PC-3 (cell line): ENCODE results near the gene LTA. TPM values are rescaled to one million over a fixed set of nuclear protein-coding genes. Genes with fewer than 3 reads are reported as not detected.
A peak's percentile ranks its signal among the peaks of the same experiment; 100 is the strongest.

ENCODE experiments used
- ATAC-seq: fragments of 200-7000 bp; cut with Tn5 transposase; 2 replicates; pipeline ENCODE4 v1.9.1; 2020; ENCODE audit warnings: mild to moderate bottlenecking, moderate library complexity
- BruUV-seq: library from RNA; stranded (reverse); fragments of 400-500 nt; replicated peaks from 2 replicates; lab custom pipeline; 2021; lab: Mats Ljungman, UMichigan
- CTCF ChIA-PET: fragments of 300-600 bp; sonication (Branson Sonifier 250); formaldehyde crosslinking; loops from one replicate; lab custom pipeline; 2022; ENCODE audit warnings: antibody characterized with exemption; lab: Charles Lee
- POLR2A ChIA-PET: fragments of 300-600 bp; sonication (Branson Sonifier 250); formaldehyde crosslinking; loops from one replicate; lab custom pipeline; 2022; ENCODE audit warnings: antibody characterized with exemption; ENCODE audit not compliant: unreplicated experiment; lab: Charles Lee
- DNase-seq: peaks from one replicate; pipeline ENCODE4 v3.0.0-alpha.2; 2015
- H2AFZ ChIP-seq: fragments of 300-600 bp; sonication (generic); 2 replicates; pipeline ENCODE4 v1.6.0; 2016; ENCODE audit warnings: antibody characterized with exemption, low read length
- H3F3A ChIP-seq: fragments of 300-600 bp; sonication (generic); one replicate; pipeline ENCODE4 v1.6.0; 2017; ENCODE audit warnings: antibody characterized with exemption, low read length, control low read depth, mild to moderate bottlenecking; ENCODE audit not compliant: unreplicated experiment
- H3K27ac ChIP-seq: fragments of 300-600 bp; sonication (generic); 2 replicates; pipeline ENCODE4 v1.5.1; 2016; ENCODE audit warnings: mild to moderate bottlenecking, low read length
- H3K27me3 ChIP-seq: fragments of 300-600 bp; sonication (generic); 2 replicates; pipeline ENCODE4 v1.6.1; 2016; ENCODE audit warnings: low read length, mixed read lengths
- H3K36me3 ChIP-seq: fragments of 300-600 bp; sonication (generic); 2 replicates; pipeline ENCODE4 v1.6.1; 2016; ENCODE audit warnings: low read depth, mixed run types, low read length, mixed read lengths
- H3K4me1 ChIP-seq: fragments of 300-600 bp; sonication (generic); 2 replicates; pipeline ENCODE4 v1.5.1; 2016; ENCODE audit warnings: low read length; ENCODE audit not compliant: insufficient read depth
- H3K4me2 ChIP-seq: fragments of 300-600 bp; sonication (generic); 2 replicates; pipeline ENCODE4 v1.6.0; 2016; ENCODE audit warnings: low read length
- H3K4me3 ChIP-seq: fragments of 300-600 bp; sonication (generic); 2 replicates; pipeline ENCODE4 v1.5.1; 2016; ENCODE audit warnings: mild to moderate bottlenecking, low read length, mixed read lengths
- H3K79me2 ChIP-seq: fragments of 300-600 bp; sonication (generic); 2 replicates; pipeline ENCODE4 v1.6.1; 2017; ENCODE audit warnings: low read length, mixed read lengths
- H3K9ac ChIP-seq: fragments of 300-600 bp; sonication (generic); 2 replicates; pipeline ENCODE4 v1.6.0; 2016; ENCODE audit warnings: mild to moderate bottlenecking, low read length
- H3K9me2 ChIP-seq: fragments of 300-600 bp; sonication (generic); replicated peaks from 2 replicates; pipeline ENCODE4 v1.6.1; 2016; ENCODE audit warnings: mixed run types, low read length, mixed read lengths
- H3K9me3 ChIP-seq: fragments of 300-600 bp; sonication (generic); 2 replicates; pipeline ENCODE4 v1.6.1; 2016; ENCODE audit warnings: low read length, mixed read lengths
- H4K20me1 ChIP-seq: fragments of 300-600 bp; sonication (generic); 2 replicates; pipeline ENCODE4 v1.6.1; 2016; ENCODE audit warnings: low read length, mixed read lengths
- EZH2 ChIP-seq: fragments of 300-600 bp; sonication (generic); IDR thresholded peaks from one replicate; pipeline ENCODE4 v1.6.1; 2017; ENCODE audit warnings: antibody characterized with exemption, mild to moderate bottlenecking, low read length; ENCODE audit not compliant: unreplicated experiment
- EZH2phosphoT487 ChIP-seq: fragments of 300-600 bp; sonication (generic); IDR thresholded peaks from 2 replicates; pipeline ENCODE4 v1.6.1; 2018; ENCODE audit warnings: mild to moderate bottlenecking, antibody characterized with exemption, low read length, borderline replicate concordance
- intact Hi-C: fragments of 100-400 bp; cut with micrococcal nuclease; formaldehyde crosslinking; loops from 2 replicates; pipeline ENCODE4 v1.9.0; 2023
- total RNA-seq: library from RNA; depleted of rRNA; stranded (reverse); fragments of >200 nt; gene quantifications from 2 replicates; pipeline ENCODE4 v1.2.3, GENCODE V29; 2014
- TF ChIP-seq, protein P1 (sequence below): fragments of 300-600 bp; sonication (generic); conservative IDR thresholded peaks from 2 replicates; pipeline ENCODE4 v1.5.1; 2017; ENCODE audit warnings: antibody characterized with exemption, low read depth, mild to moderate bottlenecking, low read length

The LTA gene
- total RNA-seq, 1 experiment from 2014 or later, result not detected

DNA sequence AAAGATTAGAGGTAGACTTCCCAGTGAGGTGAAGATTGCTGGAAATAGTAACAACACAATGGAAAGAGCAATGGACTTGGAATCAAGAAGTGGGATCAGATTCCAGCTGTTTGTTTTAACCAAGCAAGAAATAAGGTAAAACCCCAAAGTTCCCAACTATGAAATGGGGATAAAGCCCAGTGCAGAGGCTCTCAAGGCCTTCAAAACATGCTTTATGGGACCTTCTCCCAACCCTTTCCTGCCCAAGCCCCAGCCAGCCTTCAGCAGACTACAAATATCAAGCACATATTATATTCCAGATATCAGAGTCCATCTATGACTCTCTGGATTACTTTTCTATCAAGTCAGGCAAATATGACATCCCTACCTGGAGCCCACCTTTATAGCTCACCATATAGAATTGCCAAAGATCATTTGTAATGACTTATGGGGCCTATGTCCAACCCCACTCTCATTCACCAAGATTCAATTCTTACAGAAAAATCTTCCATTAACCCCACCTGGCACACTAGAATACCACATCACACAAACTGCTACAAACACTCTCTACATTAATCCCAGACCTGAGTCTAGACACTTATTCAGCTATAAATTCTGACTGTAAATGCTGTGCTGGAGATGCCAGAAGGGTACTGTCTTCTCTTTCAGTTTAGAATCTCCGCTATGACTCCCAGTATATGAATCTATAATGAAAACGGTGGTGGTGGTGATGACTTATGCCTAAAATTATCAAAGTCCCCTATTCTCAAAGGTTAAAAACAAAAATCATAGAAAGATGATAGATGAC lies 36.4 kb upstream of the LTA start:
- ATAC-seq, result no peak
- Histone ChIP-seq H3K27me3 (no peaks in the 10 kb centered on the region), H3K4me1 (peaks cover 20% of the 10 kb centered on the region), H4K20me1 (peaks cover 63% of the 10 kb centered on the region), H3K4me2 (no peak overlapping the region), H3K9me2 (no peaks in the 10 kb centered on the region), H3K79me2 (peaks cover 59% of the 10 kb centered on the region), H3K9ac (no peak overlapping the region), H3F3A (no peaks in the 10 kb centered on the region), H3K9me3 (no peaks in the 10 kb centered on the region), H3K4me3 (no peak overlapping the region), H3K27ac (no peak overlapping the region), H2AFZ (no peak overlapping the region), H3K36me3 (peaks cover 95% of the 10 kb centered on the region)
- CTCF ChIA-PET, result no interaction called here
- BruUV-seq, result no TSS peak
- intact Hi-C loops, result no loop called here
- POLR2A ChIA-PET, result no interaction called here
- no peak for DNase-seq
- no peak for TF ChIP-seq EZH2
- TF ChIP-seq, protein P1, sequence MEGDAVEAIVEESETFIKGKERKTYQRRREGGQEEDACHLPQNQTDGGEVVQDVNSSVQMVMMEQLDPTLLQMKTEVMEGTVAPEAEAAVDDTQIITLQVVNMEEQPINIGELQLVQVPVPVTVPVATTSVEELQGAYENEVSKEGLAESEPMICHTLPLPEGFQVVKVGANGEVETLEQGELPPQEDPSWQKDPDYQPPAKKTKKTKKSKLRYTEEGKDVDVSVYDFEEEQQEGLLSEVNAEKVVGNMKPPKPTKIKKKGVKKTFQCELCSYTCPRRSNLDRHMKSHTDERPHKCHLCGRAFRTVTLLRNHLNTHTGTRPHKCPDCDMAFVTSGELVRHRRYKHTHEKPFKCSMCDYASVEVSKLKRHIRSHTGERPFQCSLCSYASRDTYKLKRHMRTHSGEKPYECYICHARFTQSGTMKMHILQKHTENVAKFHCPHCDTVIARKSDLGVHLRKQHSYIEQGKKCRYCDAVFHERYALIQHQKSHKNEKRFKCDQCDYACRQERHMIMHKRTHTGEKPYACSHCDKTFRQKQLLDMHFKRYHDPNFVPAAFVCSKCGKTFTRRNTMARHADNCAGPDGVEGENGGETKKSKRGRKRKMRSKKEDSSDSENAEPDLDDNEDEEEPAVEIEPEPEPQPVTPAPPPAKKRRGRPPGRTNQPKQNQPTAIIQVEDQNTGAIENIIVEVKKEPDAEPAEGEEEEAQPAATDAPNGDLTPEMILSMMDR, result no peak
- no peak for TF ChIP-seq EZH2phosphoT487

DNA sequence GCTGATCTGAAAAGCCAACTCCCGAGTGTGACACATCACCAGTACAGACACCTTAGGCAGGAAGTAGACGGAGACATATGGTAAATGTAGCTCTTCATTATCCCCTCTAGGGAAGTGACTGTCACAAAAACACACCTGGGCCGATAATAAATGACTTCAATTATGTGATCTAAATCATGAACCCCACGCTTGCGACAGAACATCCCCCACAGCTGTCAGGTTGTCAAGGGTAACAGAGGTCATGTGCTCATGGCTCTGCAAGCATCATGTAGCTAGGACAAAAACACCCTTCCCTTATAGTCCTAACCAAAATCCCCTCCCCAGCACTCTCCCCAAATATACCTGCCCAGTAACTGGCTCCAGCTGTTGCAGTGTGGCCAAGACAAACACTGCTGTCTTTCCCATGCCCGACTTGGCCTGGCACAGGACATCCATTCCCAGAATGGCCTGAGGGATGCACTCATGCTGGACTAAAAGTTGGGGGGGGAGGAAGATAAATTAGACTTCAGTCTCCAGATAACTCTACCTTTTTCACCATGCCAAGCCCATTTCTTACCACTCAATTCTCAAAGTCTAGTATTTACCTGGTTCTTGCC lies 33.2 kb upstream of the LTA start:
- peaks cover 80% of the 10 kb centered on the region for H3K79me2 ChIP-seq
- TF ChIP-seq, protein P1, result no peak
- TF ChIP-seq EZH2 (no peak), EZH2phosphoT487 (no peak)
- H3K9ac ChIP-seq, result 0 out of 2 replicates have a peak overlapping the region, but pooled peaks have one; percentile 99
- no peaks in the 10 kb centered on the region for H3K27me3 ChIP-seq
- peaks cover 63% of the 10 kb centered on the region for H3K36me3 ChIP-seq
- no peak overlapping the region for H3K27ac ChIP-seq
- H2AFZ ChIP-seq, result no peak overlapping the region
- ChIA-PET CTCF (no interaction called here), POLR2A (no interaction called here)
- H4K20me1 ChIP-seq, result peaks cover 62% of the 10 kb centered on the region
- peak overlapping the region; percentile 92 for H3K4me3 ChIP-seq
- no TSS peak for BruUV-seq
- H3K4me2 ChIP-seq, result peak overlapping the region; percentile 92
- no peak for ATAC-seq
- DNase-seq, result no peak
- H3K9me3 ChIP-seq, result no peaks in the 10 kb centered on the region
- no peaks in the 10 kb centered on the region for H3K9me2 ChIP-seq
- H3K4me1 ChIP-seq, result peaks cover 26% of the 10 kb centered on the region
- H3F3A ChIP-seq, result no peaks in the 10 kb centered on the region
- intact Hi-C loops, result no loop called here

DNA sequence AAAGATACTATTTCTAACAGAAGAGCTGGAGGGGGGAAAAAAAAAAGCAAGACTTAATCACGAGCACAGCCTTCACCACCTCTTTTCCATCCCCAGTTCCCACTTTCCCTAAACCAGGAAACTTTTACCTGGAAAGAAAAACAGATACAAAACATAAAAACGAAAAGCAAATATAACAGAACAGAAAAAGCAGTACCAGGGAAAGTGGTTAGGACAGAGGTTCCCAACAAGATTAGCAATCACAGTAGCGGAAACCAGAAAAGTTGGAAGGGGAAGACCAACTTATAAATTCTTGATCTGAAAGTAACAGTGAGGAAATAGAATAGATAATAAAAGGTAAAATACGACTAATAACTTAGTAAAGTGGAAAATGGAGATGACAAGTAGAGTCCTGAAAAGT lies 31.4 kb upstream of the LTA start:
- Histone ChIP-seq H3K9ac (peak overlapping the region; percentile 99), H3K27me3 (no peaks in the 10 kb centered on the region), H3K9me2 (no peaks in the 10 kb centered on the region), H3K4me2 (peak overlapping the region; percentile 92), H3K4me3 (peak overlapping the region; percentile 92), H3K27ac (peak overlapping the region; percentile 90; the same call in 1 of the 2 replicates), H3K4me1 (peaks cover 26% of the 10 kb centered on the region), H4K20me1 (peaks cover 50% of the 10 kb centered on the region), H3K79me2 (peaks cover 72% of the 10 kb centered on the region), H3K9me3 (no peaks in the 10 kb centered on the region), H3F3A (no peaks in the 10 kb centered on the region), H3K36me3 (peaks cover 47% of the 10 kb centered on the region), H2AFZ (no peak overlapping the region)
- intact Hi-C loops, result no loop called here
- BruUV-seq, result no TSS peak
- ChIA-PET CTCF (no interaction called here), POLR2A (interaction anchor here (0.6 kb wide), 1 partner anchor 14 kb away, joined by 3 read pairs; no protein-coding TSS in a partner anchor)
- TF ChIP-seq EZH2phosphoT487 (no peak), EZH2 (no peak)
- TF ChIP-seq, protein P1, result no peak
- ATAC-seq, result no peak
- DNase-seq, result no peak
